GM12891 (cell line): ENCODE results near the gene ARPC2.

Experiments
- DNase-seq: peaks from one replicate; pipeline ENCODE4 v3.0.0; 2011; ENCODE audit warnings: low spot score; ENCODE audit not compliant: insufficient read length
- FAIRE-seq: peaks from 2 replicates; lab custom pipeline; 2011; peaks lifted over from hg19 to GRCh38; lab: Jason Lieb, UNC
- PAX5 ChIP-seq: IDR thresholded peaks from 2 replicates; pipeline ENCODE4 v1.6.1; 2011; ENCODE audit warnings: low read length, moderate library complexity, mild to moderate bottlenecking; ENCODE audit not compliant: insufficient read depth, severe bottlenecking
- POLR2A ChIP-seq: IDR thresholded peaks from 2 replicates; pipeline ENCODE4 v1.6.1; 2011; ENCODE audit warnings: low read depth, low read length, control low read depth
- POLR2AphosphoS5 ChIP-seq: IDR thresholded peaks from 2 replicates; pipeline ENCODE4 v1.6.1; 2011; ENCODE audit warnings: low read depth, low read length, control low read depth
- POU2F2 ChIP-seq: IDR thresholded peaks from 2 replicates; pipeline ENCODE4 v1.6.1; 2011; ENCODE audit warnings: low read depth, mild to moderate bottlenecking, control low read depth, low read length, moderate library complexity
- SPI1 ChIP-seq: IDR thresholded peaks from 2 replicates; pipeline ENCODE4 v1.6.1; 2011; ENCODE audit warnings: low read depth, low read length, control low read depth
- TAF1 ChIP-seq: IDR thresholded peaks from 2 replicates; pipeline ENCODE4 v1.6.1; 2011; ENCODE audit warnings: low read depth, low read length, control low read depth

Gene ARPC2

DNA sequence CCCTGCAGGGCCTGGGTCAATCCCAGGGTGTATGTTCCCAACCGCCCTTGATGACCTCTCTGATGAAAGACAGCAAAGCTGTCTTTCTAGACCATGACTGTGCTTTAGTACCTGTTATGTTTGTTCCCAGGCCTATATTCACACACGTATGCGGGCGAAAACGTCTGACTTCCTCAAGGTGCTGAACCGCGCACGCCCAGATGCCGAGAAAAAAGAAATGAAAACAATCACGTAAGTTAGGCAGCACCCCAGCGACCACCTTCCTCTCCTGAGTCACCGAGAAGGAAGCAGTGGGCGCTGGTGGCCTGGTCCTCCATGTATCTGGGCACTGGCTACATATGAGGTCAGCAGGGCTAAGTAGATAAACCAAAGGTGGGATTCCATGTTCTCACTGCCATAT, 32.7 kb downstream of the ARPC2 start:
- TF ChIP-seq POLR2A, result peak; percentile 12; the same call in 1 of the 2 replicates
- TF ChIP-seq POU2F2, result no peak
- FAIRE-seq (no peak), DNase-seq (no peak)

DNA sequence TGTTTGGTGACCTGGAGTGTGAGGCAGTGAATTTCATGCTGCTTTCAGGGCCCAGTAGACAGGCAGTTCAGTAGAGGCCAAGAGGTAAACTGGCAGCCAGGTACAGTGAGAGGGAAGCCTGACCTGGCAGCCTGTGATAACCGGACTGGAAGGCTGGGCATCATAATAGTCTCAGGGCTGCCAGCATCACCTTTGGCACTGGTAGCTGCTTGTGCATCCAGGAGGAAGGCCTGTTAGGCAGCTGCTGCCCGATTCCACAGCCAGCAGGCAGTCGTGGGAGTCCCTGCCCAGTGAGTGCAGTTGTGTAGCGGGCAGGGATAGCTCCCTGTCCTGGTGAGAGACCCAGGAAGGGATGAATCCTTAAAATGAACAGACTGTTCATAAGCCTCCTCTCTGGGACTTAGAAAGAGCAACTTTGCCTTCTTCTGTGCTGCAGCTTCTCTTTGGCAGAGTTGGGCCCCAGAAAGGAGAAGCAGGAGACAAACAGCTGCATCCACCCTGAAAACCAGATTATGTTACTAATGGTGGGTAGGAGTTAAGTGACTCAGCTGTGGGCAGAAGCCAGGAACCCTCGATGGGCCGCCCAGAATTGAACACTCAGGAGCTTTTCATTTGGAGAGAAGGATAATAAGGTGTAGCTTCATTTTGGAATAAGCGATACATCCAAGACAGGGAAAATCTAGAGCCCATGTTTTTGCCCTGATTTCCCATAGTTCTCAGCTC, 35.7 kb downstream of the ARPC2 start:
- DNase-seq (no peak), FAIRE-seq (no peak)
- TF ChIP-seq PAX5 (no peak), POLR2A (no peak), SPI1 (no peak), TAF1 (no peak), POLR2AphosphoS5 (no peak), POU2F2 (no peak)

DNA sequence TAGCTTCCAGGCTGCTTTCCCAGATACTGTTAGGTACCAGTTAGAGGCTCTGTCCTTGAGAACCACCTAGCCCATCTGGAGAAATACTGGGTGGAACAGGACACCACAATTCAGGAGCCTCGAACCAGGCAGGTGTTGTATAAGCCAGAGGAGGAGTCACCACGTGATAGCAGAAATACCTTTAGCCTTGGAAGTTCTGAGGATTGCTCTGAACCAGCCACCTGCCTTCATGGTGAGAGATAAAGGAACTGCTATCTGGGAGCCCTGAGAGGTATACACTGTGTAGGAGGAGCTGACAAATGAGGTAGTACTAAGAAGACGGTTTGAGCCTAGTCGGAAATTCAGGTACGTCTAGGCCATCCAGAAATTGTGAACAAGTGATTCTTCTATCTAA, 36.2 kb downstream of the ARPC2 start:
- DNase-seq (no peak), FAIRE-seq (no peak)
- TF ChIP-seq SPI1, result no peak
- no peak for TF ChIP-seq POLR2AphosphoS5

DNA sequence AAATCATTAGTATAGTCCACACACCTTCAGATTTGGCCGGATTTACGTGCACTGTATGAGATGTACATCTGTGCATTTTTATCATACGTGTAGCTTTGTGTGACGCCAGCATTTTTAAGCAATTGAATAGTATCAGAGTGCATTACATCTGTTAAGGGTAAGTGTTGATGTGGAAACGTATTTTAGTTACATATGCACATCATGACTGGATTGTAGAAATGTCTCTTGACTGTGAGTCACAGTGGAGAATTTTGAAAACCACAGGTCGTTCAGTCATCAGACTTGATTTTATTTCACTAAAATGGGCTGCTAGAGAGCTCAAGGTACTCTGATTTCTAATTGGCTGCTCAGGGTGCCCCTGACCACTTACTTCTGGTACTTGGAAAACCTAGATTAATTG, 38.5 kb downstream of the ARPC2 start:
- FAIRE-seq, result no peak
- TF ChIP-seq TAF1 (no peak), PAX5 (no peak), POU2F2 (no peak), SPI1 (no peak), POLR2AphosphoS5 (no peak; the same call in 1 of the 2 replicates), POLR2A (no peak)
- DNase-seq, result no peak

DNA sequence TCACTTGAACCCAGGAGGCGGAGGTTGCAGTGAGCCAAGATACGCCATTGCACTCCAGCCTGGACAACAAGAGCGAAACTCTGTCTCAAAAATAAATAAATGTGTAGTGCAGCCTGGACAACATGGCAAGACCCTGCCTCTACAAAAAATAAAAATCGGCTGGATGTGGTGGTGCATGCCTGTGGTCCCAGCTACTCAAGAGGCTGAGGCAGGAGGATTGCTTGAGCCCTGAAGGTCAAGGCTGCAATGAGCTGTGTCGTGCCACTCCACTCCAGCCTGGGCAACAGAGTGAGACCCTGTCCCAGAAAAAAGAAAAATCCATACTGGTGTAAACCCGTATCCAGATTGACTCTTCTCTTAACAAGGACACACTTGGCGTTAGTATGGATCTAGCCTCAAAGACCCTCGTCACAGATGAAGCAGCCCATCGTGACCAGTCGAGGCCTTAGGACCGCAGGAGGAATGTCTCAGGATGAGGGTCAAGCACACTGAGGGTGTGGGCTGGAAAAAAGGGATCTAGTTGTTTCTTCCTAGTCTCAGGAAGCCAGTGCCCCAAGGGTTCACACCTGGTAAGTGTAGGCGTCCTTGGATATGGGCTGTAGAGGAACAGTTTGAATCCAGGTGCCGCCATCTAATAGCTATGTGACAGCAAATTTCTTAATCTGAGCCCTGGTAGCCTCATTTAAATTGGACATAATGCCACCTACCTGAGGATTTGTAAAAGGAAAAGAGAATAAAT, 39.8 kb downstream of the ARPC2 start:
- DNase-seq (no peak), FAIRE-seq (peak; percentile 56)
- 0 out of 2 replicates have a peak, but pooled peaks have one; percentile 4 for TF ChIP-seq POLR2AphosphoS5
- TF ChIP-seq TAF1, result no peak

DNA sequence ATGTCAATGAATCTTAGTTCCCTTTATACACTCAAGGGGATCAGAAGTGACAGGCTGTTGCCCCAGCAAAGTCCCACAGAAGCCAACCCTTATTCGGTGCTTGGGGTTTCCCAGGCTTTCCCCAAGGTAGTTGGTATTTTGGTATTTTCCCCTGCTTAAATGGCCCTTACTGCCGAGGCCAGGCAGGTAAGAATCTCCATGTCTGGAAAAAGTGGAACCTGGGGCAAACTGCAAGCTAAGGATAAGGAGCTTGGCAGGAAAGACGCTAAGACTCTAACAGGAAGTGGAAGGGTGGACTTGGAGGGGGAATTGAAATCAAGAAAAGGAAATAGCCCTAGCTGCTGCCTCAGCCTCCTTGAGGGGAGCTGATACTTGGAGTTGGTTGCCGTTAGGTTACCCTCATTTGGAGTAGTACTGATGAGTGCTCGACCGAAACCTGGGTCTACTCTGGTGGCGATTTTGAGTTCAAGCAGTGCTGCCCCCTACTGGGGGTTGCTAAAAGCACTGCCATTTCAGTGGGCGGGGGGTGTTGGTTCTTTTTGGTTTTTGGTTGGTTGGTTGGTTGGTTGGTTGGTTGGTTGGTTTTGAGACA, 40.5 kb downstream of the ARPC2 start:
- DNase-seq (peak; percentile 76), FAIRE-seq (peak; percentile 92)
- TF ChIP-seq PAX5 (no peak), TAF1 (no peak), POU2F2 (no peak), POLR2AphosphoS5 (no peak), SPI1 (peak; percentile 84)

DNA sequence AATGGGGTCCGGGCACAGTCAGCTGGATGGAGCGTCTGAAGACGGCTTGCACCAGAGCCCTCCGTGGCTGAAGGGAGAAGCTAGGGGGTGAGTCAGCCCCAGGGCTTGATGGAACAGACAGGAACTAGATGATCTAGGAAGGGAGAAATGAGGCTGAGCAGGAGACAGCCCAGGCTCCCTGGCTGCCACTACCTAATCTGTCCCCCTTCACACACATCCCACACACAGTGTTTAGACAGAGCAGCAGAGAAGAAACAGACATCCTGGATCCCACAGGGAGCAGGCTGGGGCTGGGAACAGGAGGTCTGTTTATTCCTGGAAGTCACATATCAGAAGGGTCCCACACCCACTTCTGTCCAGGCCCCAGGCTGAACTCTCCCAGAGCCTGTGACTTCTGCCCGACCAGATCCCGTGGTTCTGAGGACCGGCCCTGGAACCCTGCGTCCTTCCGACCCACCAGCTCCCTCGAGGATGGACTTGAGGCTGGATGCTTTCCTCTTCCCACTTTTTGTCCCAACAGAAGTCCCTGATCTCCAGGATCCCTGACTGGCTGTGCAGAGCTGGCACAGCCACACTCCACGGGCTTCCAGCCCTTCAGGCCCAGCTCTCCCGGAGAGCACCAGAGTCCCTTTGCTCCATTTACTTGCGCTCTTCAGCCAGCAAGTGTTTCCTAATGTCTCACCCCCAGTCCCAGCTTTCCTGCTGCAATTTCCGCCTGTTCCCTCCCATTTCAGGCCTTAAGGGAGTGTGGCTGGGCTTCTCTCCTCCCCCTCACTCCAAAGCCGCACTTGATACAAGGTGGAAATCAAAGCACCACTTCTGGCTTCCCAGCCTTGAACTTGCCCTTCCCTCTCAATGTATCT, 42.3 kb downstream of the ARPC2 start:
- FAIRE-seq, result no peak
- no peak for DNase-seq
- no peak for TF ChIP-seq POLR2A
- TF ChIP-seq SPI1, result no peak
- no peak for TF ChIP-seq TAF1
- TF ChIP-seq POU2F2, result no peak
- TF ChIP-seq PAX5, result no peak
- no peak for TF ChIP-seq POLR2AphosphoS5

DNA sequence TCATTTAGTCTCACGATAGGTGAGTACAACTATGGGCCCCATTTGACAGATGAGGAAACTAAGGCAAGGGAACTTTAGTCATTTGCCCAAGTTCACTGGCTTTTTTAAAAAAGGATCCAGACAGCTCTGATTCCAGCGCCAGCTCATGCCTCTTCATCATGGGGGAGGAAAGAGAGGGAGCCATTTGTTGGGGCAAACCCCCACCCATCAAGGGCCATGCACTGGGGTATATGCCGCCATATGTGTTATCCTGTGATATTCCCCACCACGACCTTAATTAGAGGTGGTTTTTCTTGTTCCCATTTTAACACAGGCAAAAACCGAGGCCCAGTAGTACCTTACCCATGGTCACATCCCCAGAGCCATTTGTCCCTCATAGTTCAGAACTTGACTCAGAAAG, 43.2 kb downstream of the ARPC2 start:
- DNase-seq (no peak), FAIRE-seq (no peak)
- TF ChIP-seq SPI1 (no peak), POLR2A (no peak), PAX5 (no peak), POLR2AphosphoS5 (no peak), TAF1 (no peak), POU2F2 (no peak)

DNA sequence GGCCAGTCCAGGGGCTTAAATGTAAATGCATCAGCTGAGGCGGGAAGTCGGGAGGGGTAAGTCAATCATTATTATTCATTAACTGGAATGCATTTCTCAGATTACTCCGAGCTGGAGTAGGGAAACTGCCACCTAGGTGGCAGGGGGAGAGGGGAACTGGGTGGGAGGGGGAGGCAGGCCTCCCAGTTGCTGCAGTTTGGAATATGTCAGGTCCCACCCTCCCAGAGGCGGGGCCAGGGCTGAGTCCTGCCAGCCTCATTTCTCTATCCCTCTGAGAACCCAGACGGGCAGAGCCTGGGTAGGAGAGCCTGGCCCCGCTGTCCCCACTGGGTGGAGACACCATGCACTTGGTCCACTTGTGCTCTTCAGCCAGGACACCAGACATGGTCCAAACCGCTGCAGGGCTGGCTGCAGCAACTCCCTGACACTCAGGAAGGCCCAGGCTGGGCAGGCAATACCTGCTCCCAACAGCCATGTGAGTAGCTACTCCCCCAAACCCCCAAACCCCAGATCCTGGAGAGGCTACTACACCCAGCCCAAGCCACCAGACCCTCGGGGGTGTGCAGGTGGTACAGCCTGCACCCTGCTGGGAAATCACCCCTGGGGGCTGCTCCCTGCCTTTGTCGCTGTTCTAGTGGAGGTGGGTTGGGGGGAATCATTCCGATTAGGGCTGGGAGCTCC, 43.9 kb downstream of the ARPC2 start, which contains the start of gene GPBAR1:
TSS of gene GPBAR1 (plus strand) at position 274 of the 681 bp plus-strand sequence. CDS start 1,710 bp downstream, outside the sequence.
- no peak for DNase-seq
- TF ChIP-seq POLR2AphosphoS5 (no peak), TAF1 (no peak), POU2F2 (no peak), SPI1 (no peak), POLR2A (no peak), PAX5 (no peak)
- FAIRE-seq, result no peak
